Sigmoid colon (tissue), 7 donors: ENCODE measurements around the gene GPD1L. TPM values are rescaled to one million over a fixed set of nuclear protein-coding genes. Genes with fewer than 3 reads are reported as not detected.

Source experiments
- DNase-seq: peaks from one replicate; pipeline ENCODE4 v3.0.0-alpha.2; 2019
- H3K27ac ChIP-seq, 4 donors: fragments of 200-600 bp; sonication (generic); one replicate each; pipeline ENCODE4 v1.5.1; 2016 to 2019; ENCODE audit warnings: mild to moderate bottlenecking in 1 of 4
- H3K27me3 ChIP-seq, 3 donors: fragments of 200-600 bp; sonication (generic); one replicate each; pipeline ENCODE4 v1.5.1; 2019; ENCODE audit warnings: mild to moderate bottlenecking in 1 of 3
- H3K36me3 ChIP-seq, 4 donors: fragments of 200-600 bp; sonication (generic); one replicate each; pipeline ENCODE4 v1.5.1; 2016 to 2019
- H3K4me1 ChIP-seq, 4 donors: fragments of 200-600 bp; sonication (generic); one replicate each; pipeline ENCODE4 v1.5.1; 2017 to 2019
- H3K4me3 ChIP-seq, 4 donors: fragments of 200-600 bp; sonication (generic); one replicate each; pipeline ENCODE4 v1.5.1; 2017 to 2019; ENCODE audit warnings: mild to moderate bottlenecking in 2 of 4, moderate library complexity in 1 of 4
- H3K9me3 ChIP-seq, 4 donors: fragments of 200-600 bp in 3 of 4; sonication (generic) in 3 of 4; one replicate each; pipeline versions ENCODE4 v1.5.1 to v1.6.1; 2013 to 2019
- CTCF ChIP-seq, 4 experiments: fragments of 450-650 bp in 3 of 4; fragments of 200-600 bp in 1 of 4; IDR thresholded peaks; one replicate each; pipeline ENCODE4 v1.5.1; 2016 to 2019; ENCODE audit warnings: antibody characterized with exemption in 4 of 4, mild to moderate bottlenecking in 3 of 4, moderate library complexity in 2 of 4
- EP300 ChIP-seq, 4 donors: sonication (generic); formaldehyde crosslinking; IDR thresholded peaks; one replicate each; pipeline ENCODE4 v1.6.1; 2017; ENCODE audit warnings: antibody characterized with exemption in 4 of 4
- POLR2A ChIP-seq, 2 donors: fragments of 450-650 bp; IDR thresholded peaks; one replicate each; pipeline ENCODE4 v1.6.1; 2016; ENCODE audit warnings: antibody characterized with exemption in 2 of 2, mild to moderate bottlenecking in 2 of 2, moderate library complexity in 2 of 2
- POLR2AphosphoS5 ChIP-seq, 4 donors: sonication (generic); formaldehyde crosslinking; IDR thresholded peaks; one replicate each; pipeline ENCODE4 v1.6.1; 2017; ENCODE audit warnings: antibody characterized with exemption in 4 of 4
- WGBS, 2 donors: extraction: QIAGEN DNeasy Blood & Tissue Kit; methylation state at CpG; one replicate each; pipeline ENCODE4 v1.1.7; 2013; 5-methylcytosine and 5-hydroxymethylcytosine counted together
- intact Hi-C: fragments of 100-400 bp; cut with DNase I; formaldehyde crosslinking; loops from one replicate; pipeline ENCODE4 v1.15.1; 2023
- polyA plus RNA-seq, 3 donors: library from polyadenylated mRNA; stranded (reverse); fragments of 200-250 nt; gene quantifications; one replicate each; pipeline ENCODE4 v1.2.3, GENCODE V29; 2013
- total RNA-seq, 4 donors: library from RNA; depleted of rRNA; stranded (reverse); fragments of >200 nt; gene quantifications; one replicate each; pipeline ENCODE4 v1.1.0, GENCODE V29; 2016
- donor health status: healthy with polysubstance abuse.
- donor health status: Bipolar disorder and iron deficiency.
- donor health status: healthy.

Gene GPD1L
- total and polyA plus RNA-seq, 7 donors, result 39.1 to 67.8 (median 46.0) TPM

- H3K27me3 ChIP-seq, result no peaks in the 10 kb centered on the region
- H3K4me3 ChIP-seq, result no peak overlapping the region
- intact Hi-C loops, result loop anchor here (10.0 kb wide), 1 partner anchor 613 kb away; the partner anchor contains the start of gene STT3B
- TF ChIP-seq CTCF (IDR thresholded peaks at IDR 0.05), result no peak
- TF ChIP-seq POLR2A (IDR thresholded peaks at IDR 0.05), result no peak
- TF ChIP-seq EP300 (IDR thresholded peaks at IDR 0.05), result no peak
- TF ChIP-seq POLR2AphosphoS5 (IDR thresholded peaks at IDR 0.05), result no peak
- no peak for DNase-seq
- WGBS, 2 donors, result 69 to 85% methylated on average over 3 of the region's 3 CpGs
- H3K9me3 ChIP-seq, result no peaks in the 10 kb centered on the region
- peaks cover 0 to 58% (median 12%) of the 10 kb centered on the region in 4 donors for H3K36me3 ChIP-seq
- H3K27ac ChIP-seq, result no peak overlapping the region
- H3K4me1 ChIP-seq, result peaks cover 0 to 4% (median 0%) of the 10 kb centered on the region in 4 donors
Observed at GRCh38 chr3:32147933-32148332, 41.5 kb downstream of the GPD1L start.

GRCh38 chr3:32148351-32148750, 41.9 kb downstream of the GPD1L start:
- H3K4me3 ChIP-seq, result no peak overlapping the region
- H3K4me1 ChIP-seq, result peaks cover 0 to 4% (median 0%) of the 10 kb centered on the region in 4 donors
- WGBS, 2 donors, result 81 to 90% methylated on average over 5 of the region's 5 CpGs
- no peak overlapping the region for H3K27ac ChIP-seq
- intact Hi-C loops, result loop anchor here (10.0 kb wide), 1 partner anchor 614 kb away; the partner anchor contains the start of gene STT3B
- H3K27me3 ChIP-seq, result no peaks in the 10 kb centered on the region
- DNase-seq, result no peak
- H3K9me3 ChIP-seq, result no peaks in the 10 kb centered on the region
- peaks cover 0 to 62% (median 12%) of the 10 kb centered on the region in 4 donors for H3K36me3 ChIP-seq
- no peak for TF ChIP-seq POLR2A (IDR thresholded peaks at IDR 0.05)
- no peak for TF ChIP-seq CTCF (IDR thresholded peaks at IDR 0.05)
- no peak for TF ChIP-seq POLR2AphosphoS5 (IDR thresholded peaks at IDR 0.05)
- no peak for TF ChIP-seq EP300 (IDR thresholded peaks at IDR 0.05)

- no peaks in the 10 kb centered on the region for H3K27me3 ChIP-seq
- intact Hi-C loops, result no loop called here
- DNase-seq, result no peak
- TF ChIP-seq CTCF (IDR thresholded peaks at IDR 0.05), result no peak
- no peak for TF ChIP-seq POLR2A (IDR thresholded peaks at IDR 0.05)
- no peak for TF ChIP-seq EP300 (IDR thresholded peaks at IDR 0.05)
- no peak for TF ChIP-seq POLR2AphosphoS5 (IDR thresholded peaks at IDR 0.05)
- H3K36me3 ChIP-seq, result peaks cover 0 to 67% (median 7%) of the 10 kb centered on the region in 4 donors
- no peak overlapping the region for H3K27ac ChIP-seq
- no peaks in the 10 kb centered on the region for H3K9me3 ChIP-seq
- 94 to 97% methylated on average over 12 of the region's 12 CpGs for WGBS, 2 donors
- no peak overlapping the region for H3K4me3 ChIP-seq
- H3K4me1 ChIP-seq, result no peaks in the 10 kb centered on the region
Observed at GRCh38 chr3:32153414-32154204, 47.2 kb downstream of the GPD1L start.

- no peaks in the 10 kb centered on the region for H3K27me3 ChIP-seq
- H3K27ac ChIP-seq, result no peak overlapping the region
- no peak overlapping the region for H3K4me3 ChIP-seq
- intact Hi-C loops, result no loop called here
- H3K36me3 ChIP-seq, result peaks cover 0 to 66% (median 10%) of the 10 kb centered on the region in 4 donors
- no peaks in the 10 kb centered on the region for H3K4me1 ChIP-seq
- no peak for DNase-seq
- TF ChIP-seq EP300 (IDR thresholded peaks at IDR 0.05), result no peak
- no peak for TF ChIP-seq POLR2AphosphoS5 (IDR thresholded peaks at IDR 0.05)
- TF ChIP-seq CTCF (IDR thresholded peaks at IDR 0.05), result no peak
- TF ChIP-seq POLR2A (IDR thresholded peaks at IDR 0.05), result no peak
- no peaks in the 10 kb centered on the region for H3K9me3 ChIP-seq
- WGBS, 2 donors, result 93 to 97% methylated on average over 3 of the region's 3 CpGs
Observed at GRCh38 chr3:32154205-32154579, 47.8 kb downstream of the GPD1L start.
